ENCODE results near the gene CDHR1.
"Not testable (repeated sequence)": the region's sequence is repeated elsewhere in the genome, so short reads cannot be mapped to it uniquely, and the experiment has no call there.

CDHR1 gene

DNA sequence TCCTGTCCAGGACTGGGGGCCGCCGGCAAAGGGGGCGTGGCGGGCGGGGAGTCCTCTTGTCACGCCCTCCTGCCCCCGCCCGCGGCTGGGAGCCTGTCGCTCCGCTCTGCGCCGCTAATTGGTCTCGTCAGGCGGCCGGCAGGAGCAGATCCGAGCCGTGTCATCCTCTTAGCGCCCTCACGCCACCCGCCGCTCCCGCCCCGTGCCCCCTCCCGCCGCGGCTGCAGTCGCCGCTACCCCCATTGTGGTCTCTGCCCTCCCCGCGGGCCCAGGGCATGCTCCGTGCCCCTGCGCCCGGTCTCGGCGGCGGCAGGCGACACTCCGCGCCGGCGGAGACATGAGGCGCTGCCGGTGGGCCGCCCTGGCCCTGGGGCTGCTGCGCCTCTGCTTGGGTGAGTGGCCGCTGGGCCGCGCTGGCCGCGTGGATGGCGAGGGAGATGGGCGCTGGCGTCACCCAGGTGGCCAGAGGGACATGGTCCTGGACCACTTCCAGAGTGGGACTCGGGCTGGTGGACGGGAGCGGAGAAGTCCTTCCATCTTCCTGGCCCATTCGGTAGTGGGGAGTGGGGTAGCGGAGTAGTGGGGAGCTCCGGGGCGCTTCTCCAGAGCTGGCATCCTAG is at the start of gene CDHR1:
CDHR1 (plus strand) TSS at position 114 of the 620 bp plus-strand sequence; CDS start at position 338, 224 bp downstream.
- in situ Hi-C loops (cut with HindIII; ENCODE audit: low pct_ligation_motif_present, low pct_unique_long_range_greater_than_20kb, low sequenced_read_pairs): no loop called here
- peak; percentile 37 for DNase-seq

DNA sequence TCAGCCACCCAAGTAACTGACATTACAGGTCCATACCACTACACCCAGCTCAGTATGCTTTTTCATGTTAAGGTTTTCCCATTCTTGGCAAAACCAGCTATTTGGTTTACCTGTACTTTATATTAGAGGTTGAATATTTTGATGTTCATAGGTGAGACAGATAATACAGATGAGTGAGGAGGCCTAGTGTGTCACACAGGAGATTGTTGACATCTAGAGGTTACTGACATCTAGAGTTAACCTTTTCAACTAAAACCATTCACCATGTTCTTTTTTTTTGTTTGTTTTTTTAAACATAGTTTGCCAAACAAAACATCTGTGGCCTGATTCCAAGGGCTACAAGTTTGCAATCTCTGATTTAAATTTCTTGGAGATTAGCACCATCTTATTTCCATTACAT is 47.0 kb upstream of the CDHR1 start:
- in situ Hi-C loops (cut with HindIII; ENCODE audit: low pct_ligation_motif_present, low pct_unique_long_range_greater_than_20kb, low sequenced_read_pairs): no loop called here
- no peak for DNase-seq

DNA sequence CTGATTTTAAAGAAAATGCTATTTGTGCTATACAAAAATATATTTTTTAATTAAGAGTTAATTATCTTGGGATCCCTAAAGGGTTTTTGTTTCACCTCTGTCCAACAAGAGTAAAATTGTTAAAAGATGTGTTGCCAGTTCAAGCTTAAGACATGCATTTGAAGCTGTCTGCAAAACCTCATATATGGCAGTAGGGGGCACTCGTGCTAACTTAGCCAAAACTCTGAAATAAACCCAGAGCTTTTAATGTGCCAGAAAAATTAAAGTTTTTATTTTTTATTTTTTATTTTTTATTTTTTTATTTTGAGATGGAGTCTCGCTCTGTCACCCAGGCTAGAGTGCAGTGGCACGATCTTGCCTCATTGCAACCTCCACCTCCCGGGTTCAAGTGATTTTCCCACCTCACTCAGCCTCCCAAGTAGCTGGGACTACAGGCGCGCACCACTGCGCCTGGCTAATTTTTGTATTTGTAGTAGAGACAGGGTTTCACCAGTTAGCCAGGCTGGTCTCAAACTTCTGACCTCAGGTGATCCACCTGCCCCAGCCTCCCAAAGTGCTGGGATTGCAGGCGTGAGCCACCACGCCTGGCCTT is 46.2 kb upstream of the CDHR1 start:
- peak; percentile 66 for DNase-seq
- in situ Hi-C loops (cut with HindIII; ENCODE audit: low pct_ligation_motif_present, low pct_unique_long_range_greater_than_20kb, low sequenced_read_pairs): not testable (repeated sequence)

- no peak for DNase-seq
- in situ Hi-C loops (cut with HindIII; ENCODE audit: low pct_ligation_motif_present, low pct_unique_long_range_greater_than_20kb, low sequenced_read_pairs): no loop called here
Measured at GRCh38 chr10:84149854-84150253, 44.5 kb upstream of the CDHR1 start.

- in situ Hi-C loops (cut with HindIII; ENCODE audit: low pct_ligation_motif_present, low pct_unique_long_range_greater_than_20kb, low sequenced_read_pairs): no loop called here
- DNase-seq: no peak
Measured at GRCh38 chr10:84152769-84153168, 41.6 kb upstream of the CDHR1 start.

DNA sequence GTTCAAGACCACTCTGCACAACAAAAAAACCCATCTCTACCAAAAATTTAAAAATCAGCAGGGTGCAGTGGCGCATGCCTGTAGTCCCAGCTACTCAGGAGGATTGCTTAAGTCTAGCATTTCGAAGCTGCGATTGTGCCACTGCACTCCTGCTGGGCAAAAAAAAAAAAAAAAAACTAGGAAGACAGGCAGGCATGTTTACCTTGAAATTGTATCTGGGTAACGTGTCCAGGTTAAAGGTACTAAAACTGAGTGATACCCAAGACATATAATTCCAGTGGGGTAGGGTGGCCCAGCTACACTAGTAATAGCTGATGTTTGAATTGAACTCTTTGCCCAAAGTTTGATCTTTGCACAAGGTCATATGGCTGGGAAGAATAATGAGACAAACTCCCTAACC is 38.8 kb upstream of the CDHR1 start:
- no peak for DNase-seq
- in situ Hi-C loops (cut with HindIII; ENCODE audit: low pct_ligation_motif_present, low pct_unique_long_range_greater_than_20kb, low sequenced_read_pairs): no loop called here

- no peak for DNase-seq
- in situ Hi-C loops (cut with HindIII; ENCODE audit: low pct_ligation_motif_present, low pct_unique_long_range_greater_than_20kb, low sequenced_read_pairs): no loop called here
Measured at GRCh38 chr10:84156009-84156408, 38.3 kb upstream of the CDHR1 start.

DNA sequence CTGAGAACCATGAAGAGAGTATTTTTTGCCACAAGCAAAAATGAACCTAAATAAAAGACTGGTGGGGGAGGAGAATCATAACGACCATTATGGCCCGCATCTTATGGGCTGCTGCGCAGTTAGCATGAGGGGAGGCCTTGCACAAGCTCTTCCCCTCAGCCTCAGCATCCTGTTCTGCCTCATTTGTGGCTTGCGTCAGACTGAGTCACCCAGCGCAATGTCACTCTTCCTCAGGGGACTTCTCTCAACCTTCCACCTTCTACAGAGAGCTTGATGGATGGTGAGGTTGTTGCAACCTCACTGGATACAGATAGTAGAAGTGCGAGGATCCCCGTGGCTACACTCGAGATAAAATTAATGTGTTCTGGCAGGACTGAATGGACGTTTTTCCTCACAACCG is 37.6 kb upstream of the CDHR1 start:
- in situ Hi-C loops (cut with HindIII; ENCODE audit: low pct_ligation_motif_present, low pct_unique_long_range_greater_than_20kb, low sequenced_read_pairs): no loop called here
- DNase-seq: no peak

GRCh38 chr10:84158061-84158460 is 36.3 kb upstream of the CDHR1 start:
- no peak for DNase-seq
- in situ Hi-C loops (cut with HindIII; ENCODE audit: low pct_ligation_motif_present, low pct_unique_long_range_greater_than_20kb, low sequenced_read_pairs): no loop called here

DNA sequence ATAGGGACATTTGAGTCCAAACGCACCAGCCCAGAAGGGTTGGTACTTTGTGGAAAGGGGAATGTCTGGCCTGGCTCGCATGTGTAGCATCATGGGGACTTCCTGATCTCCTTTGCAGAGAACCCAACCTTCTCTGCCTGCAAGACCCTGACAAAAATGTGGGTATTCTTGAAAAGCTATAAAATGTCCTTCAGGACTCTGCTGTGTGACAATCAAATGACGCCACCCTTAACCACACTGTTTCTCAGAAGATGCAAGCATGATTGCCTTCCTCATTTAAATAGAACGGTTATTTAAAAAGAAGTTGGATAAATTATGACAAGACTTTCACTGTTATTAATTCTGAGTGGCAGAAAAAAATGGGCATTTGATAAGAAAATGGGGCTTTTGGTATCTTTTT is 35.8 kb upstream of the CDHR1 start:
- no peak for DNase-seq
- in situ Hi-C loops (cut with HindIII; ENCODE audit: low pct_ligation_motif_present, low pct_unique_long_range_greater_than_20kb, low sequenced_read_pairs): no loop called here

DNA sequence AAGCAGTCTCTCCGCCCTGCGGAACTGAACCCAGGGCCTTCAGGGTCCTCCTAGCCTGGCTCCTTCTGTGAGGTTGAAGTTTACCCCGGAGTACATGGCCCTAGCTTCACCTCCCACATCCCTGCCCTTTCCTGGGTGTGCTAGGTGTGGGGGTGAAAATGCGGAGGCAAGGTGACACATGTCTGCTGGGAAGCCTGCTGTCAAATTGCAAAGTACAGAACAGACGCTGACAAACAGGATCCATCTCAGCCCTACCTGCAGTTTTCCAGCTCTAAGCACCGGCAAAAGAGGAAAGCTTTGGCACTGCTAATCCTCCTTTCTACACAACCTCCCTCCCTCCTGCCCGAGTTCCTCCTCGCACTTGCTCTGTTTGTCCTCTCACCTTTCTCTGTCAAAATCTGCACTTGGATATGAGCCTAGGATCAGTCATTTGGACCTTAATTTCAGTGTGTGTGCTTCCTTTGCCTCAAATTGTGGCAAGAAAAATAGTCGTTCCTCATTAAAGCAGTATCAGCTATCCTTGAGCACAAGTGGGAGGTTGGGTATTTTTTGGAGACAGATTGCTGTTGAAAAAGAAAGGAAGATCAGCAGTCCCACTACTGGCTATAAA is 35.2 kb upstream of the CDHR1 start:
- no peak for DNase-seq
- in situ Hi-C loops (cut with HindIII; ENCODE audit: low pct_ligation_motif_present, low pct_unique_long_range_greater_than_20kb, low sequenced_read_pairs): no loop called here

DNA sequence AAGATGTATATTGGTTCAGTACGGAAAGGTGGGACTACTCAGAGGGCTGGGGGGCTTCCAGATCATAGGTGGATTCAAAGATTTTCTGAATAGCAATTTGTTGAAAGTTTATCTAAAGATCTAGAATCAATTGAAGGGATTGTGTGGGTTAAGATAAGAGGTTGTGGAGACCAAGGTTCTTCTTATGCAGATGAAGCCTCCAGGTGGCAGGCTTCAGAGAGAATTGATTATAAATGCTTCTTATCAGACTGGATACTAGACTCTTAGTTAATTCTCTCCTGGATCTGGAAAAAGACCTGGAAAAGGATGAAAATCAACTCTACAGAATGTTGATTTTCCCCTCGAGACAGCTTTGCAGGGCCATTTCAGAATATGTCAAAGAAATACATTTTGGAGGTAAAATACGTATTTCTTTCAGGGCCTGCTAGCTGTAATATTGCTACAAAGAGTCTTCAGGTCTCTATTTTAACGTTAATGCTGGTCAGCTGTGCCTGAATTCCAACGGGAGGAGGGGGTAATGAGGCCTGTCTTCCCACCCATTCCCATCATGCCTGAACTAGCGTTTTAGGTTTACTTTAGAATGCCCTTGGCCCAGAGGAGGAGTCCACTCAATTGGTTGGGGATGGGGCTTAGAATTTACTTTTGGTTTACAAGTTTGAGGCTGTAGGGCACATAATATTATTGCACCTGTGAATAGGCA is 33.5 kb upstream of the CDHR1 start:
- in situ Hi-C loops (cut with HindIII; ENCODE audit: low pct_ligation_motif_present, low pct_unique_long_range_greater_than_20kb, low sequenced_read_pairs): no loop called here
- DNase-seq: peak; percentile 23

DNA sequence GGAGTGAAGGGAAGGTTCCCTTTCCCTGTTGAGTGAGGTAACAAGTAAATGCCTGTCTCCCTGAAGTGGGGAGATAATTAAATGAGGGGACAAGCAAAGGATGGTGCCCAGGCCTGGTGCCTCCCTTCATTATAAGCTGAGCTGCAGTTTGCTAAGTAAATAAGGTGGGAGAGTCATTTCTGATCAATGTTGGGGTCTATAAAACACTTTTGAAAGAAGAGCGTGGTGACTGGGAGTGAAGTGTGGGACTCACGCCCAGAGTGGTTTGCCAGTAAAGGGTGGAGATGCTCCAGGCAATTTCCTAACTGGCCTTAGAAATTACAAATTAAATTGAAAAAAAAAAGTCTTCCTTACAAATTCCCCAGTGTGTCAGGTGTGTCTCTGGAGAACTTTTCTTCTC is 30.3 kb upstream of the CDHR1 start:
- in situ Hi-C loops (cut with HindIII; ENCODE audit: low pct_ligation_motif_present, low pct_unique_long_range_greater_than_20kb, low sequenced_read_pairs): no loop called here
- DNase-seq: no peak

GRCh38 chr10:84164442-84164841 is 29.9 kb upstream of the CDHR1 start:
- no peak for DNase-seq

DNA sequence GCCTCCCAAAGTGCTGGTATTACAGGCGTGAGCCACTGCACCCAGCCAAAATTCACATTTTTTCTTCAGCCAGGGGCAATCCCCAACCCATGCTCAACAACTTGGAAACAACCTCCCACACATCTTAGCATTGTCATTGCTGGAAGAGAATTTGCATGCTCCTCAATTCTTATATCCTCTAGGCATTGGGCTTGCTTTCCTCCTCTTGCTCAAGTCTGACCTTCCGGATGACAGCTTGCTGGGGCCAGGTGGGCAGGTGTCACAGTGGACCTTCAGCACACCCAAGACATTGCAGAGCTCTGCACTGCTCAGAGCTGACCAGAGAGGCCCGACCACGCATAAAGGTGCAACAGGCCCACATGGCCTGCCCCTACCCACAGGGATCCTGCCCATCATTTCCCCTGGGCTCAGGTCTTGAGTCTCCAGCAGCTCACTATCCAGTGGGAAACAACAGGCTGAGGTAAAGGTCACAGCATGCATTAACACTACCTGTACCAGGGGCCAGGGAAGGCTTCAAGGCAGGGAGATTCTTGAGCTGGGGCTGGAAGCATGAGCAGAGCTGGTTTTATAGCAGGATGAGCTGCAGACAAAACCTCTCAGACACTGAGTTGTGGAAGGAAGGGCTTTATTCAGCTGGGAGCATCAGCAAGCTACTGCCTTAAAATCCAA is 27.6 kb upstream of the CDHR1 start:
- in situ Hi-C loops (cut with HindIII; ENCODE audit: low pct_ligation_motif_present, low pct_unique_long_range_greater_than_20kb, low sequenced_read_pairs): no loop called here
- no peak for DNase-seq

More at GRCh38 chr10:84164442-84164841, 29.9 kb upstream of the CDHR1 start:
- in situ Hi-C loops (cut with HindIII; ENCODE audit: low pct_ligation_motif_present, low pct_unique_long_range_greater_than_20kb, low sequenced_read_pairs): no loop called here

- in situ Hi-C loops (cut with HindIII; ENCODE audit: low pct_ligation_motif_present, low pct_unique_long_range_greater_than_20kb, low sequenced_read_pairs): not testable (repeated sequence)
- DNase-seq: peak; percentile 29
Measured at GRCh38 chr10:84167289-84167653, 27.1 kb upstream of the CDHR1 start.

- DNase-seq; in situ Hi-C loops (cut with HindIII; ENCODE audit: low pct_ligation_motif_present, low pct_unique_long_range_greater_than_20kb, low sequenced_read_pairs): not testable (repeated sequence)
Measured at GRCh38 chr10:84168382-84168781, 26.0 kb upstream of the CDHR1 start.

- DNase-seq; in situ Hi-C loops (cut with HindIII; ENCODE audit: low pct_ligation_motif_present, low pct_unique_long_range_greater_than_20kb, low sequenced_read_pairs): not testable (repeated sequence)
Measured at GRCh38 chr10:84171237-84171636, 23.1 kb upstream of the CDHR1 start.

All from ACHN (cell line).